ENCODE results near the gene IFT22. TPM values are rescaled to one million over a fixed set of nuclear protein-coding genes. Genes with fewer than 3 reads are reported as not detected.
"Not testable (repeated sequence)": the region's sequence is repeated elsewhere in the genome, so short reads cannot be mapped to it uniquely, and the experiment has no call there.

IFT22 gene
- total and polyA plus RNA-seq, 2 experiments from 2014 or later = 13.8 to 38.8 TPM

- ATAC-seq, H3K27ac Mint-ChIP-seq: not testable (repeated sequence)
These were observed 40.7 kb downstream of the IFT22 start for GRCh38 chr7:101280912-101281311.

GRCh38 chr7:101278461-101279292 lies 42.9 kb downstream of the IFT22 start:
- DNase-seq (ENCODE audit: low spot score) (no peak), ATAC-seq (no peak)
- Histone ChIP-seq H3K27ac (ENCODE audit: low read depth) (no peak overlapping the region), H3F3A (replicated peaks; ENCODE audit: low read depth) (0 out of 2 replicates have a peak, but pooled peaks cover 2% of the 10 kb centered on the region), H3K36me3 (ENCODE audit: insufficient read depth) (no peaks in the 10 kb centered on the region), H3K4me2 (no peak overlapping the region), H3K4me1 (ENCODE audit: insufficient read depth) (peaks cover 2% of the 10 kb centered on the region; the same call in 1 of the 2 replicates), H4K20me1 (replicated peaks; ENCODE audit: insufficient read depth) (no peaks in the 10 kb centered on the region), H2AFZ (no peak overlapping the region), H3K4me3 (no peak overlapping the region), H3K79me2 (replicated peaks; ENCODE audit: insufficient read depth) (no peaks in the 10 kb centered on the region), H3K27me3 (ENCODE audit: insufficient read depth) (no peaks in the 10 kb centered on the region), H3K9me2 (ENCODE audit: insufficient read depth) (no peaks in the 10 kb centered on the region; the same call in 1 of the 2 replicates)
- peaks cover 43% of the 10 kb centered on the region for H3K36me3 Mint-ChIP-seq (ENCODE audit: low read depth)
- peaks cover 14% of the 10 kb centered on the region for H3K27me3 Mint-ChIP-seq (ENCODE audit: insufficient read depth, low read depth, poor library complexity)
- H3K4me1 Mint-ChIP-seq = peaks cover 5% of the 10 kb centered on the region; the same call in 2 of the 3 replicates
- H3K4me3 Mint-ChIP-seq = no peak overlapping the region; the same call in 2 of the 3 replicates
- no peaks in the 10 kb centered on the region; the same call in 1 of the 3 replicates for H3K9me3 Mint-ChIP-seq
- no peak overlapping the region for H3K27ac Mint-ChIP-seq
- TF ChIP-seq EZH2phosphoT487 (IDR thresholded peaks at IDR 0.05; ENCODE audit: unreplicated experiment) (no peak), POLR2AphosphoS5 (IDR thresholded peaks at IDR 0.05; ENCODE audit: low read depth) (no peak), REST (IDR thresholded peaks at IDR 0.05; ENCODE audit: unreplicated experiment) (no peak), ETS1 (IDR thresholded peaks at IDR 0.05) (no peak), NANOG (IDR thresholded peaks at IDR 0.05; ENCODE audit: borderline replicate concordance) (no peak), ZNF462 (CRISPR knock-in tag; IDR thresholded peaks at IDR 0.05) (no peak), STAT1 (IDR thresholded peaks at IDR 0.05; ENCODE audit: unreplicated experiment) (no peak), ZNF114 (CRISPR knock-in tag; IDR thresholded peaks at IDR 0.05) (no peak), ZNF331 (CRISPR knock-in tag; IDR thresholded peaks at IDR 0.05; ENCODE audit: low read depth) (no peak)

More at GRCh38 chr7:101280912-101281311, 40.7 kb downstream of the IFT22 start:
- not testable (repeated sequence) for H2AFZ ChIP-seq; H3K4me1 Mint-ChIP-seq; H3K4me3 ChIP-seq; DNase-seq (ENCODE audit: low spot score); H3K27ac ChIP-seq (ENCODE audit: low read depth); H3K79me2 ChIP-seq (replicated peaks; ENCODE audit: insufficient read depth); H3K9me3 Mint-ChIP-seq; H4K20me1 ChIP-seq (replicated peaks; ENCODE audit: insufficient read depth); H3K9me2 ChIP-seq (ENCODE audit: insufficient read depth); H3K36me3 ChIP-seq (ENCODE audit: insufficient read depth); H3K4me2 ChIP-seq; H3K4me1 ChIP-seq (ENCODE audit: insufficient read depth); H3F3A ChIP-seq (replicated peaks; ENCODE audit: low read depth); H3K4me3 Mint-ChIP-seq; H3K27me3 ChIP-seq (ENCODE audit: insufficient read depth)
- Mint-ChIP-seq H3K27me3 (ENCODE audit: insufficient read depth, low read depth, poor library complexity) (peaks cover 11% of the 10 kb centered on the region), H3K36me3 (ENCODE audit: low read depth) (peaks cover 46% of the 10 kb centered on the region)
